Activated T-helper 17 cell treated with anti-CD3 and anti-CD28 coated beads, Interleukin-2, amount 50 U/mL, for 72 hours (primary cell): ENCODE measurements around the gene HHEX. TPM values are rescaled to one million over a fixed set of nuclear protein-coding genes. Genes with fewer than 3 reads are reported as not detected.
"Not testable (repeated sequence)": the region's sequence is repeated elsewhere in the genome, so short reads cannot be mapped to it uniquely, and the experiment has no call there.

Source experiments
- ATAC-seq: fragments of 150-1000 bp; cut with Tn5 transposase; replicated peaks from 2 replicates; pipeline ENCODE4 v1.10.0; 2021; ENCODE audit warnings: mild to moderate bottlenecking, moderate library complexity
- H3K27ac Mint-ChIP-seq: one replicate; pipeline ENCODE4 v1.8.0; 2022; ENCODE audit warnings: mixed read lengths
- H3K27me3 Mint-ChIP-seq: one replicate; pipeline ENCODE4 v1.8.0; 2022; ENCODE audit warnings: mixed read lengths
- H3K36me3 Mint-ChIP-seq: one replicate; pipeline ENCODE4 v1.8.0; 2022; ENCODE audit warnings: low read depth, mild to moderate bottlenecking, mixed read lengths
- H3K4me1 Mint-ChIP-seq: one replicate; pipeline ENCODE4 v1.8.0; 2022; ENCODE audit warnings: mixed read lengths
- H3K4me3 Mint-ChIP-seq: one replicate; pipeline ENCODE4 v1.8.0; 2022; ENCODE audit warnings: mild to moderate bottlenecking, mixed read lengths
- H3K9me3 Mint-ChIP-seq: one replicate; pipeline ENCODE4 v1.8.0; 2022; ENCODE audit warnings: mixed read lengths
- total RNA-seq, 2 donors: library from RNA; stranded (reverse); gene quantifications; one replicate each; pipeline ENCODE4 v1.2.3, GENCODE V29; 2022

HHEX gene
- 1 to 10 TPM in 1 of 2 donors, under 1 TPM in 1; 0.53 to 1.9 TPM for total RNA-seq

DNA sequence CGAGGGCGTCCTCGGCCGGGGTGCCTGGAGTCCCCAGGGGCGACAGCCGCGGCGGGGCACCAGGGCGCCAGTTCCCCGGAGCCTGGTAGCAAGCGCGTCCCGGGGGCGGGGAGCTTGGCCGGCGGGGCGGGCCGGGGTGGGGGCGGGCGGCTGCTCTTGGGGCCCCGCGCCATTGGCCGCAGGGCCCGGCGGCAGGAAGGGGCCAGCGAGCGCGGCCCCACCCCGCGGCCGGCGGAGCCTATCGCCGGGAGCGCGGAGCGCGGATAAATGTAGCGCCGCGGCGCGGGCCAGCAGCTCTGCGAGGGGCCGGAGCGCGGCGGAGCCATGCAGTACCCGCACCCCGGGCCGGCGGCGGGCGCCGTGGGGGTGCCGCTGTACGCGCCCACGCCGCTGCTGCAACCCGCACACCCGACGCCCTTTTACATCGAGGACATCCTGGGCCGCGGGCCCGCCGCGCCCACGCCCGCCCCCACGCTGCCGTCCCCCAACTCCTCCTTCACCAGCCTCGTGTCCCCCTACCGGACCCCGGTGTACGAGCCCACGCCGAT lies at the start of gene HHEX:
HHEX (plus strand) TSS at position 293 of the 548 bp plus-strand sequence; CDS start at position 325, 32 bp downstream.
- peaks cover 48% of the 10 kb centered on the region for H3K27me3 Mint-ChIP-seq
- H3K4me3 Mint-ChIP-seq = peak within 1 kb of the TSS; percentile 68
- H3K27ac Mint-ChIP-seq = no peak within 1 kb of the TSS
- H3K9me3 Mint-ChIP-seq = peaks cover 5% of the 10 kb centered on the region
- ATAC-seq = peak; percentile 73
- H3K4me1 Mint-ChIP-seq = peaks cover 6% of the 10 kb centered on the region
- H3K36me3 Mint-ChIP-seq = peaks cover 9% of the 10 kb centered on the region

DNA sequence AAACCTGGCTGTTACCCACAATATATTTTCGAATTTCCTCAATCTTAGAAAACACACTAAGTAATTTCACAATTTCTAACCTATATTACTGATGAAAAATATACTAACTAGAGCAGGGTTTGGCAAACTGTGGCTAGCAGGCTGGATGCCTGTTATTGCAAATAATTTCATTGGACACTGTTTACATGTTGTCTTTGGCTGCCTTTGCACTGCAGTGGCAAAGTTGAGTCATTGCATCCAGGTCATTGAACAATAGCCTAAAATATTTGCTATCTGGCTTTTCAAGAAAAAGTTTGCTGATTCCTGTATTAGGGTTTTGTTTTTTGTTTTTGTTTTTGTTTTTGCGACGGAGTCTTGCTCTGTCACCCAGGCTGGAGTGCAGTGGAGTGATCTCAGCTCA lies 49.6 kb upstream of the HHEX start:
- Mint-ChIP-seq H3K27ac (no peak overlapping the region), H3K9me3 (no peaks in the 10 kb centered on the region), H3K36me3 (peaks cover 34% of the 10 kb centered on the region), H3K4me1 (no peaks in the 10 kb centered on the region), H3K4me3 (no peak overlapping the region), H3K27me3 (no peaks in the 10 kb centered on the region)
- no peak for ATAC-seq

DNA sequence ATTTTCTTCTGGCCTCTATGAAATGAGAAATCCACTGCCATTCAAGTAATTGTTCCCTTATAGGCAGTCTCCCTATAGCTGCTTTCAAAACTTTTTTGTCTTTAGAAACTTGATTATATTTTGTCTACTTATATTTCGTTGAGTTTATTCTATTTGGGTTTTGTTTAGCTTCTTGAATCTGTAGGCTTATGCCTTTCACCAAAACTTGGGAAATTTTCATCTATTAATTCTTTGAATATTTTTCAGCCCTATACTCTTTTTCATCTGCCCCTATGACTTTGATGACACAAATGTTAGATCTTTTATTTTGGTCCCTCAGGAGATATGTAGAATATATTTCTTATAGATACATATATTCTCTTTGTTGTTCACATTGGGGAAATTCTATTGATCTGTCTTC lies 48.3 kb upstream of the HHEX start:
- Mint-ChIP-seq H3K27ac (no peak overlapping the region), H3K9me3 (no peaks in the 10 kb centered on the region), H3K27me3 (no peaks in the 10 kb centered on the region), H3K36me3 (peaks cover 36% of the 10 kb centered on the region), H3K4me1 (no peaks in the 10 kb centered on the region), H3K4me3 (no peak overlapping the region)
- no peak for ATAC-seq

DNA sequence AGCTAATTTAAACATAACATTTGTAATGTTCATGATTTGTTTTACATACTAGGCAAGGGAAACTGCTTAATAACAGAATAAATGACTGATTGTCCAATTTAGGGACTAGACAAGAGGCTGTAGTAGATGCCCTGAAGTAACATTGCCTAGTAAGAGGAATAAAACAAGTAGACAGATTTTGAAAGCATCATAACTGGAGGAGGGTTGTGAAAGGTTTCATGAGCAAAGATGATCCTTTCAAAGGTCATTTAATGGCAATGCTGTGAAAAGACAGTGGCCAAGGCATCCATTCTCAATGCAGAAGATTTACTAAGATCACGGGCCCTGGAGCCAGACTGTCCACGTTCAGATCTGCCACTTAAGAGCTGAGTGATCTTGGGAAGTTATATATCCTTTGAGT lies 44.8 kb upstream of the HHEX start:
- H3K9me3 Mint-ChIP-seq = no peaks in the 10 kb centered on the region
- no peak overlapping the region for H3K4me3 Mint-ChIP-seq
- no peaks in the 10 kb centered on the region for H3K4me1 Mint-ChIP-seq
- no peak overlapping the region for H3K27ac Mint-ChIP-seq
- H3K36me3 Mint-ChIP-seq = peaks cover 55% of the 10 kb centered on the region
- no peak for ATAC-seq
- no peaks in the 10 kb centered on the region for H3K27me3 Mint-ChIP-seq

DNA sequence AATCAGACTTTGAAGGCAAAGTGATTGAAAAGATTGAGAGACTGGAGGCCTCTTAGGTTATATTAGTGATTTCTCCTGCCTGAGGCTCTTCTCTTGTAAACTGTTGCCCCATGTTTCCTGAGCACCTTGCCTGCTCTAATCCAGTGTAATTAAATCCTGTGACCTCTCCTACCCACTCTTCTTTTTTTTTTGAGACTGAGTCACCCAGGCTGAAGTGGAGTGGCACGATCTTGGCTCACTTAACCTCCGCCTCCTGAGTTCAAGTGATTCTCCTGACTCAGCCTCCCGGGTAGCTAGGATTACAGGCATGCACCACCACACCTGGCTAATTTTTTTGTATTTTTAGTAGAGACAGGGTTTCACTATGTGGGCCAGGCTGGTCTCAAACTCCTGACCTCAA lies 38.9 kb upstream of the HHEX start:
- H3K27ac Mint-ChIP-seq, H3K27me3 Mint-ChIP-seq, H3K4me3 Mint-ChIP-seq, ATAC-seq, H3K4me1 Mint-ChIP-seq, H3K9me3 Mint-ChIP-seq: not testable (repeated sequence)
- H3K36me3 Mint-ChIP-seq = peaks cover 84% of the 10 kb centered on the region

DNA sequence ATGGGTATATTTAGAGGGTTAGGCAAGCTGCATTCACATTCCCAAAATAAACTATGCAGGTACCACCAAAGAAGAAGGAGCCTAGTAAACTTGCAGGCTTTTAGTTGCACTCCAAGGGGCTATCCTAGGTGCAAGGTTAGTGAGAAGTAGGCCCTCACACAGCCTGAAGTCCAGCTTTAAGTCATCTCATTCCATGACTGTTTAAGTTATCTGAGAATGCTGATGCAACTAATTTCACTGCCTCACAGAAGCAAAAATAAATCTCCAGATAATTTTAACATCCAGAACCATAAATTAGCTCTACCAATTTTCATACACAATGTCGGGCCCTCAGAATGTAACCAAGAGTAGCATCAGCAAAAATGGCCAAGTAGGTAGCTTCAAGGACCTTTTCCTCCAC lies 34.3 kb upstream of the HHEX start:
- H3K36me3 Mint-ChIP-seq = peaks cover 48% of the 10 kb centered on the region
- no peaks in the 10 kb centered on the region for H3K4me1 Mint-ChIP-seq
- H3K9me3 Mint-ChIP-seq = no peaks in the 10 kb centered on the region
- no peak for ATAC-seq
- H3K27ac Mint-ChIP-seq = no peak overlapping the region
- no peaks in the 10 kb centered on the region for H3K27me3 Mint-ChIP-seq
- H3K4me3 Mint-ChIP-seq = no peak overlapping the region

DNA sequence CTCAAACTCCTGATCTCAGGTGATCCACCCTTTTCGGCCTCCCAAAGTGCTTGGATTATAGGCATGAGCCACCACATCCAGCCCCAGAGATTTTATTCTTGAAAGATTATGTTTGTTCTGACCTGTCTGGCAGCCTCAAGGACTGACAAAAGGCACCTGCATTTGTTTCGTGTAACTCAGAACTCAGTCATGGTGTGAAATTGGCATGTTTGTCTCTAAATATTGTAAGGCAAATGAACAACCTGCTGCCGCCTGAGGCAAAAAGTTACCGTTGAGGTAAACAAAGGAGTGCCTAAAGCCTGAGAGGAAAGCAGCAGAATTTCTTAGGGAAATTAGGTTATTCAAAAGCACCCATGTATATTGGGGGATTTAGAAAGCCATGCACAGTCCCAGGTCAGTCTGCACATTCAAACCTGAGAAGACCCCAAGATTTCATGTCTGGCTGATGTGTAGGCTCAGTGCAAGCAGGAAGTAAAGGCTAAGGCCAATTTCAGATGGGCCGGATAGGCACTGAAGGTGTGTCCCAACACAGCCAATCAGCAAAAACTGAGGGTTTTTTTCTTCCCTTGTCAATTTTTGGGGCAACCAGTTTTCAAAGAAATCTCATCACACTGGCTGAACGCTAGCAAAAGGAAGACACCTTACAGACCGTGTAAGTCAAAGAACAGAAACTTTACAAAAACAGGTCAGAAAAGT lies 33.3 kb upstream of the HHEX start:
- H3K27ac Mint-ChIP-seq = no peak overlapping the region
- no peak for ATAC-seq
- H3K9me3 Mint-ChIP-seq = peaks cover 3% of the 10 kb centered on the region
- H3K36me3 Mint-ChIP-seq = peaks cover 38% of the 10 kb centered on the region
- no peaks in the 10 kb centered on the region for H3K4me1 Mint-ChIP-seq
- no peaks in the 10 kb centered on the region for H3K27me3 Mint-ChIP-seq
- no peak overlapping the region for H3K4me3 Mint-ChIP-seq

DNA sequence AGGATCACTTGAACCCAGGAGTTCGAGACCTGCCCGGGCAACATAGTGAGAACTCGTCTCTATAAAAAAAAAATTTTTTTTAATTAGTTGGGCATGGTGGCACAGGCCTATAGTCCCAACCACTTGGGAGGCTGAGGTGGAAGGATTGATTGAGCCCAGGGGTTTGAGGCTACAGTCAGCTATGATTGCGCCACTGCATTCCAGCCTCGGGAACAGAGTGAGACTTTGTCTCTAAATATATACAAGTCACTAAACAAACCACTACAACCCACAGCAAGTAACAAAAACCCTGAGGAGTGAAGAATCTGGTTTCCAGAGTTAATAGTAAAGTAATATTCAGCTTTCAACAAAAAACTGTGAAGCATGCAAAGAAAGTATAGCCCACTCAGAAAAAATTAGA lies 32.7 kb upstream of the HHEX start:
- no peak overlapping the region for H3K27ac Mint-ChIP-seq
- no peak for ATAC-seq
- peaks cover 33% of the 10 kb centered on the region for H3K36me3 Mint-ChIP-seq
- no peak overlapping the region for H3K4me3 Mint-ChIP-seq
- peaks cover 3% of the 10 kb centered on the region for H3K9me3 Mint-ChIP-seq
- H3K4me1 Mint-ChIP-seq = no peaks in the 10 kb centered on the region
- no peaks in the 10 kb centered on the region for H3K27me3 Mint-ChIP-seq

DNA sequence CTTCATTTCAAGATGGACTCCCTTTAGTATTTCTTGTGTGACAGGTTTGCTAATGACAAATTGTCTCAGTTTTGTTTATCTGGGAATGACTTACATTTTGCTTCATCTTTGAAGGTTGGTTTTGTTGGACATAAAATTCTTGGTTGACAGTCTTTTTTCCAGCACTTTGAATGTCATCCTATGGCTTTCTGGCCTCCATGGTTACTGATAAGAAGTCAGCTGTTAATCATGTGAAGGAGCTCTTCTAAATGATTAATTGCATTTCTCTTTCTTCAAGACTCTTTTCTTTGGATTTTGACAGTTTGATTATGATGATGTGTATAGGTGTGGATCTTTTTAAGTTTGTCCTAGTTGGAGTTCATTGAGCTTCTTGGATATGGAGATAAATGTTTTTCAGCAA lies 26.9 kb upstream of the HHEX start:
- no peaks in the 10 kb centered on the region for H3K27me3 Mint-ChIP-seq
- H3K36me3 Mint-ChIP-seq = no peaks in the 10 kb centered on the region
- no peak overlapping the region for H3K4me3 Mint-ChIP-seq
- H3K9me3 Mint-ChIP-seq = peaks cover 11% of the 10 kb centered on the region
- ATAC-seq = no peak
- no peaks in the 10 kb centered on the region for H3K4me1 Mint-ChIP-seq
- H3K27ac Mint-ChIP-seq = no peak overlapping the region

DNA sequence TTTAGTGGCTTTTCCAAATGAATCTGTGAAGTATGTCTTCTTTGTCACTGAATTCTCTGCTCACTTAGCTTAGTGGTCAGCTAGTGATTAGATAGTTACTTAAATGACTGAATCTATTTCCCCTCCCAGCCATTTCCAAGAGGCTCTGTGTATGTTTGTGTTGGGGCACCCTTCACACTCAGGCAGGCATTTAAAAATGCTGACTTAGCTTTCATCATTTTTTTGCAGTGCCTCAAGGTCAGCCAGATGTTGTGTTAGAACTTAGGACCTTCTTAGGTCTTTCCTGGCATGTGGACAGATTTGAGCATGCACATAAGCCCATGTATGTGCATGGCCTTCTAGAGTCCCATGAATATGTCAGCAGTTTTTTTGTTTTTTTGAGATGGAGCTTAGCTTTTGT lies 25.4 kb upstream of the HHEX start:
- Mint-ChIP-seq H3K4me1 (no peaks in the 10 kb centered on the region), H3K27me3 (no peaks in the 10 kb centered on the region), H3K4me3 (no peak overlapping the region), H3K27ac (no peak overlapping the region), H3K36me3 (no peaks in the 10 kb centered on the region), H3K9me3 (peaks cover 11% of the 10 kb centered on the region)
- no peak for ATAC-seq

DNA sequence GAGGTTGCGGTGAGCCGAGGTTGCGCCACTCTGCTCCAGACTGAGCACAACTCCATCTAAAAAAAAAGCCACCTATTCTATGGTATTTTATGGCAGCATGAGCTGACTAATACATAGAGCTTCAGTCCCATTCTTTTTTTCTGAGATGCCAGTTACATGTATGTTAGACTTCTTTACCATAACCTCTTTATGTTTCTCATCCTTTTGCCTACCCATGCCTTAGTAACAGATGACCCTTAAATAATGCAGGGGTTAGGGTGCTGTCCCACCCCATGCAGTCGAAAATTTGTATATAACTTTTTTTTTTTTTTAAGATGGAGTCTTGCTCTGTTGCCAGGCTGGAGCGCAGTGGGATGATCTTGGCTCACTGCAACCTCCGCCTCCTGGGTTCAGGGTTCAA lies 22.7 kb upstream of the HHEX start:
- ATAC-seq = no peak
- Mint-ChIP-seq H3K27ac (no peak overlapping the region), H3K27me3 (no peaks in the 10 kb centered on the region), H3K4me3 (no peak overlapping the region), H3K9me3 (peaks cover 8% of the 10 kb centered on the region), H3K4me1 (no peaks in the 10 kb centered on the region), H3K36me3 (no peaks in the 10 kb centered on the region)

DNA sequence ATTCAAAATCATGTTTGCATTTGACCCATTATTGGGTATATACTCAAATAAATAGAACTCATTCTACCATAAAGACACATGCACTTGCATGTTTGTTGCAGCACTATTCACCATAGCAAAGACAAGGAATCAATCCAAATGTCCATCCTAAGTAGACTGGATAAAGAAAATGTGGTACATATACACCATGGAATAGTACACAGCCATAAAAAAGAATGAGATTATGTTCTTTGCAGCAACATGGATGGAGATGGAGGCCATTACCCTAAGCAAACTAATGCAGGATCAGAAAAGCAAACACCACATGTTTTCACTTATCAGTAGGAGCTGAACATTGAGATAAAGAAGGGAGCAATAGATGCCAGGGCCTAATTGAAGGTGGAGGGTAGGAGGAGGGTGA lies 12.0 kb upstream of the HHEX start:
- Mint-ChIP-seq H3K36me3 (no peaks in the 10 kb centered on the region), H3K27me3 (no peaks in the 10 kb centered on the region), H3K9me3 (no peaks in the 10 kb centered on the region), H3K4me3 (no peak overlapping the region), H3K27ac (no peak overlapping the region), H3K4me1 (no peaks in the 10 kb centered on the region)
- no peak for ATAC-seq

DNA sequence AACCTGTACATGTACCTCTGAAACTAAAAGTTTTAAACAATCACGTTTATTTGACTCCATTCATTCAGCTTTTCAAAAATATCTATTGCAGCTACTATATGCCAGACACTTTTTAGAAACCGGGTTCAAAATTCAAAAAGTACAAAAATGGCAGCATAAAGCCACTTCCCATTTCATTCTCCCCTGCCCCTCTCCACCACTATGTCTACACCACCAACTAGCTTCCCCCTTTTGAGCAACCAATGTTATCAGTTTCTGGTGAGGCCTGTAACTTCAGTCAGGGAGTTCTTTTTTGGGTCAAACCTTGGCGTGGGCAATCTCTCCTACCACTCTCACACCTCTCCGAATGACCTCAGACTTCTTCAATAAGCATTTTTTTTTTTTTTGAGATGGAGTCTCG lies 11.5 kb upstream of the HHEX start:
- no peak for ATAC-seq
- no peaks in the 10 kb centered on the region for H3K4me1 Mint-ChIP-seq
- H3K9me3 Mint-ChIP-seq = no peaks in the 10 kb centered on the region
- H3K27ac Mint-ChIP-seq = no peak overlapping the region
- no peak overlapping the region for H3K4me3 Mint-ChIP-seq
- no peaks in the 10 kb centered on the region for H3K27me3 Mint-ChIP-seq
- no peaks in the 10 kb centered on the region for H3K36me3 Mint-ChIP-seq

DNA sequence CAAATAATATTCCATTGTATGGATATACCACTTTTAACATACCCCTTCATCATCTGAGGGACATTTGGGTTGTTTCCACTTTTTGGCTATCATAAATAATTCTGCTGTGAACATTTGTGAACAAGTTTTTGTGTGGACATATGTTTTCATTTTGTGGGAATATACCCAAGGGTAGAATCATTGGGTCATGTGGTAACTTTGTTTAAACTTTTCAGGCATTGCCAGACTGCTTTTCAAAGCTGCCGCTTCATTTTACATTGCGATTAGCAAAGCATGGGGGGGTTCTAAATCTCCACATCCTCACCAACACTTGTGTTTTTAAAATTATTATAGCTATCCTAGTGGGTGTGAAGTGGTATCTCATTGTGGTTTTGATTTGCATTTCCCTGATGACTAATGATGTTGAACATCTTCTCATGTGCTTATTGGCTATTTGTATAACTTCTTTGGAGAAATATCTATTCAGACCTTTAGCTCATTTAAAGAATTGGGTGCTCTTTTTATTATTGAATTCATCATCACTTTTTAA lies 8.4 kb upstream of the HHEX start:
- Mint-ChIP-seq H3K4me3 (no peak overlapping the region), H3K4me1 (no peaks in the 10 kb centered on the region), H3K27ac (no peak overlapping the region), H3K36me3 (no peaks in the 10 kb centered on the region), H3K9me3 (peaks cover 5% of the 10 kb centered on the region), H3K27me3 (peaks cover 10% of the 10 kb centered on the region)
- no peak for ATAC-seq

DNA sequence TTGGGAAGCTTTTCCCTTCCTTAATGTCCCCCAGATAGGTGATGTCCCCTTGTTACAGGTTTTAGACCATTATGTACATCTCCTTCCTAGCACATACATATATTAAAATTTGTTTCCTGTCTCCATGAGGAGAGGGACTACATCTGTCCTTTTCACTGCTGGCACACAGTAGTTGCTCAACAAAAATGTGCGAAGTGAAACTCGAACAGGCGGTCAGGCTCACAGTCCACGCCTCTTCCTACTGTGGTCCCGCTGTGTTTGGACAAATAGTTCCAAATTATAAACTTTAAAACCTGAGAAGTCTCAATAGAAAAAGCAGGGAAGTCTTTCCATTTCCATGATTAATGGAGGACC lies 1.2 kb upstream of the HHEX start:
- Mint-ChIP-seq H3K27ac (no peak overlapping the region), H3K4me1 (peaks cover 6% of the 10 kb centered on the region), H3K9me3 (peaks cover 5% of the 10 kb centered on the region), H3K27me3 (peaks cover 38% of the 10 kb centered on the region), H3K36me3 (peaks cover 9% of the 10 kb centered on the region), H3K4me3 (peak overlapping the region; percentile 68)
- no peak for ATAC-seq
